ENCODE results near the gene PSMC3.

Gene PSMC3

DNA sequence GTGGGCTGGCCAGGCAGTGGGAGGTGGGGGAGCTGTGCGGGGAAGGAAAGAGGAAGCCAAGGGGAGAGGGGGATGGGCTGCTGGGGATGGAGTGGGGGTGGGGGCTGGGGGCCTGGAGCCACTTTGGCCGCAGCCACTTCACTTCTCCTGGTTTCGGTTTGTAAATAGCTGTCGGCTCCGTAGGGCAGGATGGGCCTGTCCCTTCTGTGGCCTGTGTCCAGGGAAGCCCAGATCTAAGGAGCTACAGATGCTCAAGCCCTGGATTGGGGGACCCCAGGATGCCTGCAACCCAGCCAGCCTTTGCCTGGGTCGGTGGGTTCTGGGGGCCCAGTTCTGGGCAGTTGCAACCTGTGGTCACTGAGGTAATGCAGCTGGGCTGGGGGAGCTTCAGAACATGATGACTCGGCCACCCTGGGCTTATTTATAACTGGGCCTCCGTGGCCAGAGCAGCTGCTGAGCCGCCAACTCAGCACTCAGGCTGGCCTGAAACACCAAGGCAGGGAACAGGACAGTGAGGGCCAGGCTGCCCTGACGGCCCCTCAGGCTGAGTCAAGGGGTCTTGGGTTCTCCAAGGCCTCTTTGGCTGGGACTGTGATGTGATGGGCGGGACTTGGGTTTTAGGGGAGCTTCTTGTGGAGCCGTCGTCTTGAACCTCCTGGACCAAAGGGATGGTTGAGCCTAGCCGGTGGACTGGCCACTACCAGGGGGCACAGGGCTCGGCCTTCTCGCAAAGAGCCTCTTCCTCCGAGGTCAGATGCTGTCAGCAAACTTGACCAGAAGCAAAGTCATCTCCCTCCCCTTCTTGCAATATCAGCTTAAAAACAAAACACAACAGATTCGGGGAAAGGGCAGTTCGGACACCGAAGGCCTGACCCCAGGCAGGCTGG is 32.8 kb downstream of the PSMC3 start:
- no peak for DNase-seq

DNA sequence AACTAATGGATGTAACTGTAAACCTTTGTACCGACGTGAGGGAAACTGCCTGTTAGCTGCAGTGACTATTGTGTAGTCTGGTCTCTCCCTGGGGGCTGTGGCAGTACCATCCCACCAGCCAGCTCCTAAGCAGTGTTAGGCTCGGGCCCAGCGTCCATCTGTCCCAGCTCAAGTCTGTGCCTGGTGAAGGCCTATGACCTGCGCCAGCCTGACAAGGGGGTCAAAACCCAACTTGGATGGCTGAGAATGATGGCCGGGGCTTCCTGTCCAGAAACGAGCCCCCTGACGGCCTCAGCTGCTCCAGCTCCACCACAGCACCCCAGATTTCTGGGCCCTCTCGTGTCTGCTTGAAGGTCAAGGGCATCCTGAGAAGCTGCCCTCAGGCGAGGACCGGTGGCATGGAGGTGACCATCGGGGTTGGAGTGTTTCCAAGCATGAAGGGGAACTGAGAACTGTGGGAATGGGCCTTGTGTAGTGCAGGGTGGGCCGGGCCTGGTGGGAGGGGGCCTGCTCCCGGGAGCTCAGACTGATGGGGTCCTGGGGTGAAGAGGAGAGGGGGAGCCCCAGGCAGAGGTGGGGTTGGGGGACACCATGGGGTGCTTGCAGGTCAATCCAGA is 33.6 kb downstream of the PSMC3 start:
- no peak for DNase-seq

DNA sequence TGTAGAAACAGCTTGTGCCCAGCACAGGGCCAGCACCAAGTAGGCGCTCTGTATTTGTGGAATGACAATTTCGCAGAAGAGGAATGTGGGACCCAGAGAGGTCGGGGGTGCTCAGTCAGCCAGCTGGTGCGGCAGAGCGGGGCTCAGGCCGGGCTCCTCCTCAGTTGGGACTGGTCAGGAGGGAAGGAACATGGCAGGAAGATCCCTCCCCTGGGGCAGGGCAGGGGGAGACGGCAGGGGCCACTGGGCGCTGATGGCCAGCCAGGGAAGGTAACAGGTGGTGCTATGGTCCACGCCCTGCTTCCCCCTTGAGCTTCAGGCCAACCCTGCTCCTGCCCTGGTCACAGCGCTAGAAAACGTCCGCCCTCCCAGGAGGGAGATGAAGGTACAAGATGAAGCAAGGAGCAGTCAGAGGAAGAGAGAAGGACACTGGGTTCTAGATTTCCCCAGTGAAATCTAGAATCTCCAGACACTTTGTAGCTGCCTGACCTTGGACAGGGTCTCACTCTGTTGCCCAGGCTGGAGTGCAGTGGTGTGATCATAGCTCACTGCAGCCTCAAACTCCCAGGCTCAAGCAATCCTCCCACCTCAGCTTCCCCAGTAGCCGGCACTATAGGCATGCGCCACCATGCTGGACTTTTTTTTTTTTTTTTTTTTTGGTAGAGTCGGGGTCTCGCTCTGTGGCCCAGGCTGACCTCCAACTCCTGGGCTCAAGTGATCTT is 34.4 kb downstream of the PSMC3 start:
- DNase-seq, result no peak

DNA sequence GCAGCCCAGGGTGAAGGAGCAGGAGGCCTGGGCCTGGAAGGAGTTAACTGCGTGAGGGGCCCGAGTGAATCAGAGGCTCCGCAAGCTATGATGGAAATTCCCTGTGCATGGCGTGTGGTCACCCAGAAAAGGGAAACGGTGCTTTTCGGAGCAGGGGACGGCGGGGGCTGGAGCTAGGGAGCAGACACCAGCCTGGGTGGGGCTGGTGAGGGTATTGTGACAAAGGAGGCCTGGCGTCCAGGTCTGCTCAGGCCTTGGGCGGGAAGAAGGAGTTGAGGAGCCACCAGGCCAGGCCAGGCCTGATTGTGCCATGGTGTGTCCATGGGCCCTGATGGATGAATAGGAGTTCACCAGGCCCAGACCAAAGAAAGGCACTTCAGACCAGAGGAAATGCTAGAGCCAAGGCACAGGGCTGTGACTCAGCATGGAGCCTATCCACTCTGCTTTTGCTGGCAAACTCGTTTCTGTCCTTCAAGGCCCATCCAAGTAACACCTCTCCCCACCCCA is 35.1 kb downstream of the PSMC3 start:
- DNase-seq, result no peak

DNA sequence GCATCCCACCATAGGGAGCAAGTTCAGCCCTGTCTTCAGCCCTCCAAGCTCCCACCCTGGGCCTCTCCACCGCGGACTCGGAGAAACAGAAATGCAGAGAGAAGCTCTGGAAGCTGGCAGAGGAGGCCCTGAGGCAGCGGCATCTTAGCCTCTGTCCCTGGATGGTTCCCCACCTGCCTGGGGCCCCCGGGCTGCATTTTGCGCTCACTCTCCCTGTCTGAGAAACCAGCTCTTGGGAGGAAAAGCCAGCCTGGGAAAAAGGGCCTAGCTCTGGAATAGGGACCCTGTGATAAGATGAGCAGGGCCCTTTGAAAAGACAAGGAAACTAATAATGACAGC is 35.8 kb downstream of the PSMC3 start:
- no peak for DNase-seq

DNA sequence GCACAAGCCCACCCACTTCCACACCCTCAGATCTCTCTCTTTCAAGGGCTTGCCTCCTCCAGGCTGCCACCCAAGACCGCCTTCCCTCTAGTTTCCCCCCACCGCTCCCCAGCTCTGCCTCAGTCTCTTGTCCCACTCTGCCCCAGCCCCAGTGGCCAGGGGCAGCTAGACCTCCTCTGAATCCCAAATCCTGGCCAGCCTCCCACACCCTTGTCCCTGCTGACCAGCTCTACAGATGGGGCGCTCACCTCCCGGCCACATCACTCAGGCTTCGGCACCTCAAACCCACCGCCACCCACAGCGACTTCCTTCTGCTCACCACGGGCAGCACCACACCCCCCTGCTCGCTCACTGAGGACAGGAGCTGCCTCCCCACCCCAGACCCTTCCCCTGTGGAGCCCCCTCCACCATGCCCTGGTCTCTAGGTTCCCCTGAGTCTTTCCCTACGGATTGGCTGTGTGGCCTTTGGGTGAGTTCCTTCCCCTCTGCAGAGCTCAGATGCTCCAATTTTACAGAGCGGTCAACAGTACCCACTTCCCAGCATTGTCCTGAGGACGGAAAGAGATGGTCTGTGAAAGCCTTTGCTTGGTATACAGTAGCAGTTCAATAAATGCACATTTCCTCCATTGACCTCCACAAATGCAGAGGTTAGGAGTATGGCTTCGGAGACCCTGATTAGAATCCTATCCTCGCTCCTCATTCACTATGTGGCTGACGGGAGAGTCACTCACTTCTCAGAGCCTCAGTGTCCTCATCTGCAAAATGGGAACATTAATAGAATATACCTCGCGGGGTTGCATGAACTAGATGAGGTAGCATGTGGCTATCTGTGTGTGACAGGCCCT is 36.4 kb downstream of the PSMC3 start:
- DNase-seq, result no peak

DNA sequence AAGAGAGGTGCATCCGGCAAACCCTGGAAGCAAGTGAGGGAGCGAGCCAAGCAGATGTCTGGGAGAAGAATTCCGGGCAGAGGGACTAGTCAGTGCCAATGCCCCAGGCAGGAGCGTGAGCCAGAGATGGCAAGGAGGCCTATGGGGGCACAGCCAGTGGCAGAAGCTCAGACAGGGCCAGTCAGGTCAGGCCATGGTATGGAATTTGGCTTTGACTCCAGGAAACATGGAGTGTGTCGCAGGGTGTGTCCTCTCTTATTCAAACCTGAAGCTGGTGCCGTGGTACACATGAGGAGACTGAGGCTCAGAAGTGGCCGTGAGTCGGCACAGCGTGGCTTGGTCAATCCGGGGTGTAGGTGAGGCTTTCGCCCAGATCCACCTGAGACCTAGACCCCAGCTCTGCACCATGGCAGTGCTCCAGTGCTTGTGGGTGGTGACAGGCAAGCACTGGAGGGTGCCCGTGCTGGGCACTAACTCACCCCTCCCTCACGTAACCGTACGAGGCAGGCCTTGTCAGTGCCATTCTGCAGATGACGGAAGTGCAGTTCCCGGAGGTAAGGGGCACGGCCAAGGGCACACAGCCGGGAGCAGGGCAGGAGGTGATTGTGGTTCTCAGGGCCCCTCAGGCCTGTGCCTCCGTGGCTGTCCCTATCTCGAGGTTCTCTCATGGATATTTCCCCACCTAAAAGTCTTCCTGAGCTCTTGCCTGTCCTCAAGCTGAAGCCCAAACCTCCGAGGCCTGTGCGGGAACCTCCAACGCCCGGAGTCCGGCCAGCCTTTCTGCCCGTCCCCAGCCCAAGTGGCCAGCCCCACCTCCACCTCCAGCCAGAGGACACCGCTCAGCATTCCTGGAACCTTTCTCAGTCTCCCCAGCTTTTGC is 37.3 kb downstream of the PSMC3 start:
- DNase-seq, result no peak

DNA sequence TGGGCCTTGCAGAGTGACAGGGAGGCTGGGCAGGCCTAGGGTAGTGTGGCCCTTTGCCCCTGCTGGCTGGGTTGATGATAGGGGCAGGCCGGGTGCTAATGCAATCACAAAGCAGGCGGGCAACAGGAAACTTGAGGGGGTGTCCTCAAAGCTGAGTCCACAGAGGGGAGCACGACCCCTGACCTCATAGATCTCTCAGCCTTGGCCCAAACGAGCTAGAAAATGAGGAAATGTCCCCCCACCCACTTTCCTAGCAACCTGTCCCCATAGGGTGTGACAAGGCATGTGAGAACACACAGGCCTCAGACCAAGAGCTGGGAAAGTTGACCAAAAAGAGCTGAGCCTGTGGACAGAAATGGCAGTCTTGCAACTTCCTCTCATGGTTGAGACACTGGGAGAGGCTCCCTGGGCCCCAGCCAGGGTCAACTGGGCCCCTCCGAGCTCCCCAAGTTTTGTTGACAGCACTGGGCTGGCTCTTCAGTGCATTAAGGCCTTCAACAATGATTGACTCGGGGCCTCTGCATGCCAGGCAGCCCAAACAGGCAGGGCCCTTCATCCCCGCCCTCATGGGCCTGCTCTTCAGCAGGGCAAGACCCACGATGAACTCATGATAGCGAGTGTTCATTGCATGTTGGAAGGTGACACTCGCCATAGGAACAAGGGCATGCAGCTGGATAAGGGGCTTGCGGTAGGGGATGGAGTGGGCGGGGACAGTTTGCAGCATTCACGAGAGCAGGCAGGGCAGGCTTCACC is 38.1 kb downstream of the PSMC3 start:
- no peak for DNase-seq

DNA sequence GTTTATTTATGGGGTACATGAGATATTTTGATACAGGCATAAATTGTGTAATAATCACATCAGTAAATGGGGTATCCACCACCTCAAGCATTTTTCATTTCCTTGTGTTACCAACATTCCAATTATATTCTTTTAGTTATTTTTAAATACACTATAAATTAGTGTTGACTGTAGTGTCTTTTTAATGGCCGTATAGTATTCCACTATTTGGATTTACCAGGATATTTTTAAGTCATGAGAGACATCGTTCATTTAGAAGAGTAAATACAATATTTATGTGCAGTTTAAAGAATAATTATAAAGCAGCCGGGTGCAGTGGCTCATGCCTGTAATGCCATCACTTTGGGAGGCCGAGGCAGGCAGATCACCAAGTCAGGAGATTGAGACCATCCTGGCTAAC is 41.7 kb downstream of the PSMC3 start:
- no peak for DNase-seq

DNA sequence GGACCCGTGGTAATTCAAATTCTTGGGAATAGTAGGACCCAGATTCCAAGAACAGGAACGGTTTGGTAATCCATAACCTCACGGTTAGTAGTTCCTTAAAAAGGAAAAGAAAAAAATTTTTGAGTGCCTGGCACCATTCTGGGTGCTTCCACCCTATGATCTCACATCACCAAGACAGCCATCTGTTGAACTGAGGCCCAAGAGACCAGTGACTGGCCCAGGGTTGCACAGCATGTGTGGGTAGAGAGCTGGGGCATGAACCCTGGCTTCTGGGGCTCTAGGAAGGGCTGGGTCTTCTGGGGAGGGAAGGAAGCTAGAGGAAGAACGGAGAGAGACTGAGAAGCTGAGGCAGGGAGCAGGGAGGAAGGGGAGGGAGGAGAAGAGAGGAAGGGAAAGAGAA is 43.2 kb downstream of the PSMC3 start:
- no peak for DNase-seq

DNA sequence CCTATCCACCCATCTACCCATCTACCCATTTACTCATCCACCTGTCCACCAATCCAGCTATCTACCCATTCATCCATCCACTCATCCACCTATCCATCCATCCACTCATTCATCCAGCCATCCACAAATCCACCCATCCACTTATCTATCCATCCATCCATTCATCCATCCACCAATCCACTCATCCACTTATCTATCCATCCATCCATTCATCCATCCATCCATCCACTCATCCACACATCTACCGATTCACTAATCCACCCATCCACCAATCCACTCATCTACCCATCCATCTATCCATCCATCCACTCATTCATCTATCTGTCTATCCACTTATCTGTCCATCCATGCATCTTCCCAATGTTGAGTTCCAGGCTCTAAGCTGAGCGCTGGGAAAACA is 46.2 kb downstream of the PSMC3 start:
- no peak for DNase-seq

DNA sequence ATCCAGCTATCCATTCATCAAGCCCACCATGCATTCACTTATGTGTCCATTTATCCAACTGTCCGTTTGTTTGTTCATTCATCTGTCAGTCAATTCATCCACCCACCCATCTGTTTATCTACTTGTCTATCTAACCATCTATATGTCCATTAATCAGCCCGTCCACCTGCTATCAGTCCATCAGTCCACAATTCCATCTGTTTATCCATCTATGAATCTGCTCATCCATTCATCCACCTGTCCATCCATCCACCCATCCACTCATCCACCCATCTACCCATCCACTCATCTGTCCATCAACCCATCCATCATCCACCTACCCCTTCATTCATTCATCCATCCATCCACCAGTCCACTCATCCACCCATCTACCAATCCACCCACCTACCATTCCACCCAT is 46.9 kb downstream of the PSMC3 start:
- no peak for DNase-seq

DNA sequence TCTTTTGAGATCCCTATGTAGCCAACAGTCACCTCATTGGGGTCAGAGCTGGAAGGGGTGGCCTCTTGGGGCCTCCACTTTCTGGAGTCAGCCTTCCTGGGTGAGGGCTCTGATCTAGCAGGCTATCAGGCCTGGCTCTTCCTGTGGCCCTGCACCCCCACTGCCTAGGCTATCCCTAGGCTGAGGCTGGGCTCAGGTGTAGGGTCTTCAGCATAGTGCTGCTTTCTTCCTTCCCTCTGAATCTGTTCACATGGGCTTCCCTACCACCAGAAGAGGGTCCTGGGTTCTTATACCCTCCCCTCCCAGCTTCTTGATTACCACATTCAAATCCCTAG is 47.4 kb downstream of the PSMC3 start:
- no peak for DNase-seq

DNA sequence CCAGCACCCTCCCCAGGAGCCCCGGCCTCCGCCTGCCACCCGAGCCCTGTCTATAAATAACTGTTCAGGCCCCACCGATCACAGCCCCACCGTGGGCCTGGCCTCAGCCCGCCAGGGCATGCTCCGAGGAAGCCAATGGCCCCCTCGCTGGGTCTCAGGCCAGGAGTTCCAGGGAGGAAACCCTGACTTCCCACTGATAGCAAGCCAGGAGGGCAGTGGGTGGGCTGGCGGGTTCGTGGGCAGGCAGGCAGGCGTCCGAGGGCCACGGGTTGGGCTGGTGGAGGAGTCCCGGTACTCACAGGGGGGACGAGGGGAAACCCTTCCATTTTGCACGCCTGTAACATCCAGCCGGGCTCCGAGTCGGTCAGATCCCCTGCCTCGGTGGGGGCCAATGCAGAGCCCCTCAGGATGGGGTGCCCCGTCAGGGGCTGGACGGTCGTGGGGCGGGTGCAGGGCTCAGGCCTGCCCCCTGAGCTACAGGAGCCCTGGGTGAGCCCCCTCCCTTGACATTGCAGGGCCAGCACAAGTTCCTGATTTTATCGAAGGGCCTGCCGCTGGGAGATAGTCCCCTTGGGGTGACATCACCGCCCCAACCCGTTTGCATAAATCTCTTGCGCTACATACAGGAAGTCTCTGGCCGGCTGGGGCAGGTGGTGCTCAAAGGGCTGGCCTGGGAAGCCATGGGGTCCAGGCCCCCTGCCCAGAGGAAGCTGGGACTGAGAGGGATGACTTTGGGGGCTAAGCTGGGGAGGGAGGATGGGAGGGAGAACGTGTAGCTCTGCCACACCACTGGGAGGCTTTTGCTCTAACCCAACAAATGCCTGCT is 48.0 kb downstream of the PSMC3 start, which contains the start of gene SPI1:
TSS of gene SPI1 (minus strand) at position 538 of the 826 bp plus-strand sequence. CDS start at position 344, 194 bp downstream.
- DNase-seq, result no peak

DNA sequence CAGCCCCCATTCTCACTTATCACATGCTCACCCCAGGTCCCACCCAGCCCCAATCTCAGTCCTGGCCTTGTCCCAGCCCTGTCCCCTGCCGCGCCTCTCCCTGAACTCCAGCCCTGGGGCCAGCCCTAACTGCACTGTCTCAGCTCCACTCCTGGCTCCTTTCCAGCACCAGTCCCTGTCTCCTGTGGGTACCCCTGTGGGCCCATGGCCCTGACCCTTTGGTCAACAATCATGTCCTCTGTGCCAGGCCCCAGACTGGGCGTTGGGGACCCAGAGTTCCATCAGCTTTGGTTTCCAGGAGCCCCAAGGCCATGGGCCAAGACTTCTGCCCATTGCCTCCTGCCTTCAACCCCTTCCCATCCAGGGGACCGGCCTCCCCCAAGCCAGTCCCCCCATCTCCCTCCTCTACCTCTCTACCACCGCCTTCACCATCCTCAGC is 48.6 kb downstream of the PSMC3 start:
- DNase-seq, result no peak

DNA sequence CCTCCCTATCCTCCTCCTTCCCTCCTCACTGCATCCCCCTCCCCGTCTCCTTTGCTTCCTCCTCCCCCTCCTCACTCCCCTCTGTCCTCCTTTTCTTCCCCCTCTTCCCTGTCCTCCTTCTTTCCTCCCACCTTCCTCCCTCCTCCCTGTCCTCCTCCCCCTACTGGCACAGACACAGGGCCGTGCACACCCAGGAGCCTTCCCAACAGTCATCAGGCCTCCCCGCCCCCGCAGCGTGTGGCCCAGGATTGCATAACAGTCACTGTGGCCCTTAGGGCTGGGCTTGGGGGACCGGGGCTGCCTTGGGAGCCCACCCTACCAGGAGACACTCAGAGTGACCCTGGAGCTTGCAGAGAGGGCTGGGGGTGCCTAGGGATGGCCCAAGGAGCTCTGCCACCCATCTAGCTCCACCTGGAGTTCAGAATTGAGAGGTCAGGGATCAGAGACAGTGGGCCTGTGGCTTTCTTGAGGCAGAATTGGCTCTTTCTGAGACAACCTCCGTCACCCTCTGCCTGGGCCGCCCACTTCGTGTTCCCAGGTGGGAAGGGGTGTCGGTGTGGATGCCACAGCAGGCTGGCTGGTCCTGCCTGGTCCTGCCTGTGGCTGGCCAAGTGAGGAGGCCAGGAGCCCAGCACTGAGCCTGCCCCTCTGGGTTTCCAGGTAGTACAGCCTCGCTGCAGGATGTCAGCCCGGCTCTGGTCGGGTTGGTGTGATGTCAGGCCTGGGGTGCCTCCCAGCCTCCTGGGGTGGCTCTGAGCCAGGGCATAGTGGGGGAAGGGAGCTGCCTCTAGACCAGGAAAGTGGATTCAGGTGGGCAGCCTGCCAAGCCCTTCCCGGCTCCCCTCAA is 49.5 kb downstream of the PSMC3 start:
- DNase-seq, result no peak

DNA sequence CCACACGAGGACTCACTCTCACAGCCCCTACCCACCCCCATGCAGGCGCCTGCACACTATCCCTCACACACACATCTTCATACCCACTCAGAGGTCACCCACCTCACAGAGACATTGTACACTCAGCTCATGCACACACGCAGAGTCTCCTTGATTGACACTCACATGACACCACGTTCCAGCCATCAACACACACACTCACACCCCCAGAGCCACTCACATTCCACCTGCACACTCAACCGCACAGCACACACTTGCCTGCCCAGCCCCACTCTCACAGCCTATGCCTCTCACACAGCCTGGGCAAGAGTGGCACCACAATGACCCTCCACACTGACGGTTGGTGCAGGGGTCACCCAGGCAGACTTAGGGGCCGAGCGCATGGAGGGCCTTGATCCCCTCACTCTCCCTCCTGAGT is 50.1 kb downstream of the PSMC3 start:
- no peak for DNase-seq

DNA sequence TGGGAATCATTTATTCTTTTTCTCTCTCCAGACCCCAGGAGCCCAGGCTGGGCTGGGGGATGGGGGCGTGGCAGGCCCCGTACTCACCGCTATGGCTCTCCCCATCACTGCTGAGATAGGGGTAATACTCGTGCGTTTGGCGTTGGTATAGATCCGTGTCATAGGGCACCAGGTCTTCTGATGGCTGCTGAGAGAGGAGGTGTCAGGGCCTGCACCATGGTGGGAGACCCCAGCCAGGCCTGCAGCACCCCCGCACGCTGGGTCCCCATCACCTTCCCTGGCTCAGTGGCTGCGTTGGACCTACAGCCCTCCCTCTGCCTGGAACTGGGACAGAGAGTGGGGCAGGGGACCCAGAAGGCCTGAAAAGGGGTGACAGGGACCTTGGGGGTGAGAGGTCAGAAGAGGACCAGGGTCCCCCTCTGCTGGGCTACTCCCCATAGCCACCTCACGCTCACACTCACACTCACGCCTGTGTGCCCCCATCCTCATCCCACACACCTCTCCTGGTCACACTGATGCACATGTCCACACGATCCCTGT is 50.6 kb downstream of the PSMC3 start:
- no peak for DNase-seq

DNA sequence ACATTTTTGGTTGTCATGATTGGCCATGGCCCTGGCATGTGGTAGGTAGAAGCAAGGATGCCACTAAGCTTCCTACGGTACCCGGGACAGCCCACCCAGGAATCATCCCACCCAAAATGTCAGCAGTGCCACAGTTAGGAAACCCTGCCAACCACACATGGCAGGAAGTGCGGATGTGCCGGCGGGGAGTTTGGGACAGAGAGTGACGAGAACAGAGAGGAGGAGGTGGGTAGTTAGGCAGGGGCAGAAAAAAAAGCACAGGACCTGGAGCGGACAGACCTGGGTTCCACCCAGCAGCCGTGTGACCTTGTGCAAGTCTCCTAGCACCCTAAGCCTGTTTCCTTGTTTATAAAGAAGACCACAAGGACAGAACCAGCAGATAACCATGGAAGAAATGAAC is 51.2 kb downstream of the PSMC3 start:
- DNase-seq, result no peak

All from NCI-H446 treated with DMSO at 0.1 percent for 48 hours (cell line).